GM12878 (cell line): ENCODE results near the gene RHOG. TPM values are rescaled to one million over a fixed set of nuclear protein-coding genes. Genes with fewer than 3 reads are reported as not detected.

Experiments
- ASH2L ChIP-seq: fragments of 300-600, 200-600 bp; sonication (generic); IDR thresholded peaks from 2 replicates; pipeline ENCODE4 v1.6.1; 2017; ENCODE audit warnings: low read depth, mild to moderate bottlenecking, borderline replicate concordance
- BMI1 ChIP-seq: fragments of 450-650 bp; IDR thresholded peaks from 2 replicates; pipeline ENCODE4 v1.6.1; 2016; ENCODE audit warnings: mild to moderate bottlenecking, moderate library complexity, borderline replicate concordance
- DPF2 ChIP-seq: fragments of 450-650 bp; IDR thresholded peaks from 2 replicates; pipeline ENCODE4 v1.6.1; 2017; ENCODE audit warnings: mild to moderate bottlenecking
- EED ChIP-seq: sonication (generic); IDR thresholded peaks from 2 replicates; pipeline ENCODE4 v1.6.1; 2016; ENCODE audit warnings: antibody characterized with exemption, low read depth
- HSF1 ChIP-seq: fragments of 150-350 bp; IDR thresholded peaks from 2 replicates; pipeline ENCODE4 v1.6.1; 2014; ENCODE audit warnings: mild to moderate bottlenecking, low read depth, low read length
- JUND ChIP-seq: IDR thresholded peaks from 2 replicates; pipeline ENCODE4 v1.6.1; 2012; ENCODE audit warnings: low read depth, mild to moderate bottlenecking, low read length, improper control_type of control experiment, moderate library complexity
- KDM1A ChIP-seq: fragments of 200-600 bp; sonication (generic); IDR thresholded peaks from 2 replicates; pipeline ENCODE4 v1.6.1; 2016; ENCODE audit warnings: borderline replicate concordance
- RELB ChIP-seq: fragments of 450-650 bp; IDR thresholded peaks from 2 replicates; pipeline ENCODE4 v1.6.1; 2017; ENCODE audit warnings: low read depth, mild to moderate bottlenecking, moderate library complexity
- RUNX3 ChIP-seq: IDR thresholded peaks from 2 replicates; pipeline ENCODE4 v1.6.1; 2012; ENCODE audit warnings: low read length, inconsistent platforms
- SIN3A ChIP-seq: IDR thresholded peaks from 2 replicates; pipeline ENCODE4 v1.6.1; 2012; ENCODE audit warnings: low read depth, low read length, improper control_type of control experiment
- SKIL ChIP-seq: fragments of 450-650 bp; IDR thresholded peaks from 2 replicates; pipeline ENCODE4 v1.6.1; 2017; ENCODE audit warnings: mild to moderate bottlenecking, low read depth, inconsistent platforms; ENCODE audit not compliant: poor library complexity, severe bottlenecking
- SMAD1 ChIP-seq: fragments of 450-650 bp; IDR thresholded peaks from 2 replicates; pipeline ENCODE4 v1.6.1; 2018; ENCODE audit warnings: mild to moderate bottlenecking, low read depth; ENCODE audit not compliant: partially characterized antibody
- SMC3 ChIP-seq: IDR thresholded peaks from 2 replicates; pipeline ENCODE4 v1.6.1; 2011; ENCODE audit warnings: low read length, improper control_type of control experiment, borderline replicate concordance
- TCF3 ChIP-seq: IDR thresholded peaks from 2 replicates; pipeline ENCODE4 v1.6.1; 2012; ENCODE audit warnings: low read depth, mild to moderate bottlenecking, low read length, borderline replicate concordance; ENCODE audit not compliant: insufficient read depth
- YY1 ChIP-seq: IDR thresholded peaks from 2 replicates; pipeline ENCODE4 v1.6.1; 2011; ENCODE audit warnings: low read depth, mild to moderate bottlenecking, low read length
- ZBTB11 ChIP-seq: fragments of 450-650 bp; formaldehyde crosslinking; IDR thresholded peaks from 2 replicates; pipeline ENCODE4 v1.5.0; 2022; ENCODE audit warnings: mild to moderate bottlenecking, missing genetic modification characterization
- ZBTB4 ChIP-seq: fragments of 450-650 bp; formaldehyde crosslinking; IDR thresholded peaks from 2 replicates; pipeline ENCODE4 v1.4.0; 2022; ENCODE audit warnings: mild to moderate bottlenecking, moderate library complexity
- polyA plus RNA-seq, 11 experiments: library from polyadenylated mRNA; depleted of rRNA in 4 of 11; unstranded in 6 of 11; stranded (reverse) in 5 of 11; fragments of >200 nt; fragmentation: Nextera tagmentation in 4 of 11; fragmentation: Illumina TruSeq in 1 of 11; extraction: Ambion mirVana in 4 of 11; extraction: Trizol in 1 of 11; gene quantifications; 1 replicate in 1 of 11; 2 replicates in 10 of 11; pipeline versions ENCODE4 v1.2.1 to v1.2.3, GENCODE V29; 2011 to 2016; ENCODE audit warnings: inconsistent platforms in 2 of 11, missing spikeins in 2 of 11, low read depth in 1 of 11
- total RNA-seq, 4 experiments: library from RNA; depleted of rRNA in 3 of 4; stranded (reverse); fragments of >200 nt in 3 of 4; fragmentation: Illumina TruSeq in 1 of 4; extraction: Trizol in 1 of 4; gene quantifications; 2 replicates each; pipeline versions ENCODE4 v1.2.1 to v1.2.3, GENCODE V29; 2013 to 2021

Gene RHOG
- total and polyA plus RNA-seq, 10 of the 15 experiments (the other 5 are each of a cell fraction or from before 2014, with no cell fraction given): 16.0 to 172 (median 94.8) TPM

GRCh38 chr11:3867209-3868091, 26.7 kb upstream of the RHOG start (continued):
- no peak for TF ChIP-seq ZBTB11 (CRISPR knock-in tag)
- no peak for TF ChIP-seq BMI1
- TF ChIP-seq RUNX3: peak; percentile 56
- no peak for TF ChIP-seq ASH2L
- peak; percentile 62; the same call in 1 of the 2 replicates for TF ChIP-seq TCF3
- TF ChIP-seq SMAD1: no peak
- TF ChIP-seq YY1: no peak
- peak; percentile 55; the same call in 1 of the 2 replicates for TF ChIP-seq EED
- TF ChIP-seq HSF1: no peak
- no peak for TF ChIP-seq ZBTB4 (CRISPR knock-in tag)
- TF ChIP-seq DPF2: no peak
- TF ChIP-seq SKIL: no peak
- TF ChIP-seq JUND: no peak
- no peak for TF ChIP-seq SMC3
- TF ChIP-seq KDM1A: no peak
- TF ChIP-seq RELB: no peak
- no peak for TF ChIP-seq SIN3A
